ENCODE measurements around the gene NR1H4. TPM values are rescaled to one million over a fixed set of nuclear protein-coding genes. Genes with fewer than 3 reads are reported as not detected.

Gene NR1H4
- total RNA-seq: not detected in 2 replicates

GRCh38 chr12:100473716-100474150, at the start of gene NR1H4:
Gene NR1H4 (plus strand): TSS chr12:100473866. CDS start chr12:100493324, 19,458 bp downstream.

GRCh38 chr12:100573292-100574186, 99.9 kb downstream of the NR1H4 start, which contains the start of gene GAS2L3:
Gene GAS2L3 (plus strand): TSS chr12:100573684. CDS start chr12:100594905, 21,221 bp downstream.

Small RNAs within 50 kb of the gene (small RNA-seq; reads per million reads assigned to genes)
- gene AC010200.2: not detected

Other genes with a start within 250 kb of the NR1H4 start
- gene DEPDC4, start 206.8 kb upstream of the NR1H4 start, total RNA-seq: 1.7 and 2.5 TPM in 2 replicates
- gene SCYL2, start 206.7 kb upstream of the NR1H4 start, total RNA-seq: 66.9 and 74.2 TPM in 2 replicates
- gene SLC17A8, start 116.8 kb upstream of the NR1H4 start, total RNA-seq: not detected in 2 replicates
- 24.2 and 29.2 TPM in 2 replicates for gene GAS2L3, start 99.8 kb downstream of the NR1H4 start, total RNA-seq

All from articular chondrocyte of knee joint (primary cell).